Measurements from ENCODE around the gene TMC2. TPM values are rescaled to one million over a fixed set of nuclear protein-coding genes. Genes with fewer than 3 reads are reported as not detected.

The TMC2 gene
- polyA plus RNA-seq, 3 donors, result not detected

- DNase-seq, result no peak
- no peak overlapping the region for H3K27ac Mint-ChIP-seq
- Histone ChIP-seq H3K36me3 (replicated peaks in 1 of 2; ENCODE audit: control insufficient read depth in 1 of 2, insufficient read depth in 2 of 2, low read length in 2 of 2) (no peaks in the 10 kb centered on the region), H4K20me1 (ENCODE audit: insufficient read depth, low read length) (no peaks in the 10 kb centered on the region), H3K4me3 (replicated peaks in 1 of 3; ENCODE audit: low read depth in 2 of 3, low read length in 3 of 3) (no peak overlapping the region), H3K4me2 (replicated peaks; ENCODE audit: extremely low read depth, low read length, poor library complexity, severe bottlenecking) (no peak overlapping the region), H3K9me3 (replicated peaks in 1 of 2; ENCODE audit: control insufficient read depth in 1 of 2, insufficient read depth in 1 of 2, low read length in 2 of 2) (peaks cover 18 to 23% of the 10 kb centered on the region in 2 donors), H3K27me3 (ENCODE audit: control insufficient read depth in 2 of 2, insufficient read depth in 2 of 2, low read length in 2 of 2) (no peaks in the 10 kb centered on the region), H3K9ac (ENCODE audit: insufficient read depth, low read length, poor library complexity, severe bottlenecking) (no peak overlapping the region), H2AFZ (ENCODE audit: insufficient read depth, low read depth, low read length, poor library complexity, severe bottlenecking) (no peak overlapping the region), H3K4me1 (ENCODE audit: control insufficient read depth in 1 of 2, insufficient read depth in 2 of 2, low read length in 2 of 2) (no peaks in the 10 kb centered on the region), H3K79me2 (ENCODE audit: insufficient read depth, low read length) (no peaks in the 10 kb centered on the region), H3K27ac (ENCODE audit: low read depth in 1 of 2, low read length in 2 of 2) (no peak overlapping the region)
- intact Hi-C loops (cut with micrococcal nuclease), result no loop called here
- no peaks in the 10 kb centered on the region for H3K36me3 Mint-ChIP-seq
- no peak for TF ChIP-seq CTCF (IDR thresholded peaks at IDR 0.05)
- 100% methylated on average over 3 of the region's 6 CpGs for WGBS (ENCODE audit: insufficient coverage)
- peaks cover 10 to 36% (median 27%) of the 10 kb centered on the region in 7 donors for H3K9me3 Mint-ChIP-seq
- no peaks in the 10 kb centered on the region for H3K4me1 Mint-ChIP-seq
- no peak overlapping the region for H3K4me3 Mint-ChIP-seq
- H3K27me3 Mint-ChIP-seq (ENCODE audit: low read depth in 3 of 3), result peaks cover 6 to 13% (median 10%) of the 10 kb centered on the region in 3 donors
These were observed 74.0 kb downstream of the TMC2 start for GRCh38 chr20:2610326-2610725.

GRCh38 chr20:2610941-2611720 is 74.8 kb downstream of the TMC2 start:
- Mint-ChIP-seq H3K36me3 (no peaks in the 10 kb centered on the region), H3K27ac (no peak overlapping the region), H3K9me3 (peaks cover 8 to 28% (median 23%) of the 10 kb centered on the region in 7 donors), H3K4me1 (no peaks in the 10 kb centered on the region), H3K27me3 (ENCODE audit: low read depth in 3 of 3) (peaks cover 6 to 16% (median 10%) of the 10 kb centered on the region in 3 donors), H3K4me3 (no peak overlapping the region)
- H3K9me3 ChIP-seq (replicated peaks in 1 of 2; ENCODE audit: control insufficient read depth in 1 of 2, insufficient read depth in 1 of 2, low read length in 2 of 2), result peaks cover 11 to 15% of the 10 kb centered on the region in 2 donors
- H3K9ac ChIP-seq (ENCODE audit: insufficient read depth, low read length, poor library complexity, severe bottlenecking), result no peak overlapping the region
- H2AFZ ChIP-seq (ENCODE audit: insufficient read depth, low read depth, low read length, poor library complexity, severe bottlenecking), result no peak overlapping the region
- no peaks in the 10 kb centered on the region for H3K79me2 ChIP-seq (ENCODE audit: insufficient read depth, low read length)
- H4K20me1 ChIP-seq (ENCODE audit: insufficient read depth, low read length), result no peaks in the 10 kb centered on the region
- 52% methylated on average over 2 of the region's 6 CpGs for WGBS (ENCODE audit: insufficient coverage)
- TF ChIP-seq CTCF (IDR thresholded peaks at IDR 0.05), result no peak
- intact Hi-C loops (cut with micrococcal nuclease), result no loop called here
- H3K4me3 ChIP-seq (replicated peaks in 1 of 3; ENCODE audit: low read depth in 2 of 3, low read length in 3 of 3), result no peak overlapping the region
- H3K4me1 ChIP-seq (ENCODE audit: control insufficient read depth in 1 of 2, insufficient read depth in 2 of 2, low read length in 2 of 2), result no peaks in the 10 kb centered on the region
- no peak overlapping the region for H3K27ac ChIP-seq (ENCODE audit: low read depth in 1 of 2, low read length in 2 of 2)
- H3K36me3 ChIP-seq (replicated peaks in 1 of 2; ENCODE audit: control insufficient read depth in 1 of 2, insufficient read depth in 2 of 2, low read length in 2 of 2), result no peaks in the 10 kb centered on the region
- no peak for DNase-seq
- no peak overlapping the region for H3K4me2 ChIP-seq (replicated peaks; ENCODE audit: extremely low read depth, low read length, poor library complexity, severe bottlenecking)
- H3K27me3 ChIP-seq (ENCODE audit: control insufficient read depth in 2 of 2, insufficient read depth in 2 of 2, low read length in 2 of 2), result no peaks in the 10 kb centered on the region
